ENCODE results near the gene CFAP77. TPM values are rescaled to one million over a fixed set of nuclear protein-coding genes. Genes with fewer than 3 reads are reported as not detected.

Gene CFAP77
- total and polyA plus RNA-seq, 2 of the 8 experiments (the other 6 are each of a cell fraction or from before 2014, with no cell fraction given), result 0.63 to 0.97 TPM

GRCh38 chr9:132536124-132536523 is 126.1 kb downstream of the CFAP77 start:
- ChIA-PET CTCF (ENCODE audit: partially characterized antibody) (interaction anchor here (3.7 kb wide), 1 partner anchor 11 kb away, joined by 20 read pairs; no protein-coding TSS in a partner anchor), POLR2A (ENCODE audit: partially characterized antibody) (no interaction called here)
- Histone ChIP-seq H3K4me2 (ENCODE audit: insufficient read depth in 1 of 2, low read depth in 2 of 2, low read length in 2 of 2) (no peak overlapping the region), H3K79me2 (ENCODE audit: control insufficient read depth in 1 of 2, insufficient read depth in 2 of 2, low read length in 2 of 2) (no peaks in the 10 kb centered on the region), H2BK120ac (replicated peaks; ENCODE audit: low read depth, low read length) (no peak overlapping the region), H4K8ac (ENCODE audit: extremely low read depth, insufficient read depth, low read length) (no peak overlapping the region), H3K18ac (ENCODE audit: extremely low read depth, low read length) (no peak overlapping the region), H3K27me3 (replicated peaks in 1 of 4; ENCODE audit: control insufficient read depth in 3 of 4, extremely low read depth in 1 of 4, insufficient read depth in 3 of 4, low read length in 3 of 4) (no peaks in the 10 kb centered on the region), H3K9me3 (ENCODE audit: insufficient read depth in 2 of 2, low read depth in 1 of 2, low read length in 1 of 2) (peaks cover 9 to 10% of the 10 kb centered on the region in 2 experiments), H4K5ac (ENCODE audit: insufficient read length, low read depth, low read length) (no peak overlapping the region), H3K79me1 (ENCODE audit: low read depth, low read length) (no peaks in the 10 kb centered on the region), H3K14ac (ENCODE audit: insufficient read length) (no peak overlapping the region), H3K23me2 (ENCODE audit: low read depth, low read length) (no peaks in the 10 kb centered on the region), H2BK20ac (ENCODE audit: low read length) (no peak overlapping the region), H2BK12ac (ENCODE audit: low read depth, low read length) (no peak overlapping the region), H2BK15ac (ENCODE audit: low read length) (no peak overlapping the region), H2AFZ (ENCODE audit: low read length) (no peak overlapping the region), H3K23ac (ENCODE audit: insufficient read length) (no peak overlapping the region), H3K56ac (replicated peaks; ENCODE audit: insufficient read length, low read depth, low read length) (no peak overlapping the region), H3K4ac (replicated peaks; ENCODE audit: insufficient read length, low read depth, low read length) (no peak overlapping the region), H2BK5ac (ENCODE audit: low read depth, low read length) (no peak overlapping the region), H4K20me1 (replicated peaks in 1 of 2; ENCODE audit: control insufficient read depth in 1 of 2, insufficient read depth in 2 of 2, low read length in 2 of 2) (no peaks in the 10 kb centered on the region), H3K27ac (ENCODE audit: low read depth, low read length) (no peak overlapping the region), H3K36me3 (ENCODE audit: control insufficient read depth in 2 of 4, insufficient read depth in 4 of 4, low read length in 3 of 4) (no peaks in the 10 kb centered on the region), H3K4me1 (replicated peaks in 1 of 4; ENCODE audit: control insufficient read depth in 3 of 4, insufficient read depth in 4 of 4, low read length in 3 of 4) (peaks cover 0 to 3% (median 1%) of the 10 kb centered on the region in 4 experiments; a peak in 3 of 7 replicates), H4K91ac (replicated peaks; ENCODE audit: insufficient read length, low read length) (no peak overlapping the region), H3K9ac (replicated peaks in 1 of 4; ENCODE audit: extremely low read depth in 1 of 4, low read depth in 3 of 4, low read length in 3 of 4) (no peak overlapping the region), H3K4me3 (ENCODE audit: extremely low read depth in 1 of 4, insufficient read depth in 2 of 4, low read depth in 3 of 4, low read length in 4 of 4) (no peak overlapping the region), H2AK5ac (ENCODE audit: low read depth, low read length) (no peak overlapping the region)
- WGBS, 2 experiments (ENCODE audit: extremely low coverage in 1 of 2, insufficient coverage in 1 of 2, insufficient read length in 1 of 2, insufficient replicate concordance in 2 of 2, low coverage in 1 of 2, low lambda C conversion rate in 2 of 2, missing lambda C conversion rate in 1 of 2), result no CpG with 5 or more reads among the region's 1 CpG
- no peak for FAIRE-seq
- no peak for DNase-seq (ENCODE audit: low read depth in 1 of 2, low spot score in 2 of 2)
- no peak for TF ChIP-seq SP2 (IDR thresholded peaks at IDR 0.05; ENCODE audit: low read length)
- no peak for TF ChIP-seq SP4 (IDR thresholded peaks at IDR 0.05; ENCODE audit: low read length)
- TF ChIP-seq HDAC6 (IDR thresholded peaks at IDR 0.05; ENCODE audit: low read depth, low read length), result no peak
- TF ChIP-seq RBBP5 (IDR thresholded peaks at IDR 0.05; ENCODE audit: borderline replicate concordance, low read depth, low read length), result no peak
- TF ChIP-seq NRF1 (IDR thresholded peaks at IDR 0.05; ENCODE audit: low read depth, low read length), result no peak
- no peak for TF ChIP-seq NANOG (IDR thresholded peaks at IDR 0.05; ENCODE audit: insufficient read depth, low read depth, low read length, poor library complexity, severe bottlenecking)
- TF ChIP-seq CTBP2 (IDR thresholded peaks at IDR 0.05; ENCODE audit: borderline replicate concordance, insufficient read depth, insufficient read length, low read length), result no peak
- TF ChIP-seq PHF8 (conservative IDR thresholded peaks at IDR 0.05; ENCODE audit: low read depth, low read length), result no peak

Measured in H1 (cell line).